Measurements from ENCODE around the gene BCL6B.

DNA sequence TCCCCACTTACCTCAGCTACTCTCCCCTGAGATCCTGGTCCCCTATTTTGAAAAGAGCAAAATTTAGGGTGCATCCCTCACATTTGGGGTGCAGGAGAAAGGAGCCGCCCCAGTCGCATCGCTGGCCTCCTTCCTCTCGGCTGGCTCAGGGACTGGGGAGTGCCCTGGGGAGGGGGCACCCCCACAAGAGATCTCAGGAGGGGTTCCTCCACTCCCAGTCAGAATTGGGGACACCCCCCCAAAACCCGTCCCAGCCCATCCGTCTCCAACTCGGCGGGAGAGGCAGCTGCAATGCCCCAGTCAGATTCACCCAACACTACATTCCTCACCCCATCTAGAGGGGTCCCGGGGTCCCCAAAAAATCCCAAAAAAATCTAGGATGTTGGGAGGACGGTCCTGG is 3.5 kb upstream of the BCL6B start:
- TF ChIP-seq, protein P1, sequence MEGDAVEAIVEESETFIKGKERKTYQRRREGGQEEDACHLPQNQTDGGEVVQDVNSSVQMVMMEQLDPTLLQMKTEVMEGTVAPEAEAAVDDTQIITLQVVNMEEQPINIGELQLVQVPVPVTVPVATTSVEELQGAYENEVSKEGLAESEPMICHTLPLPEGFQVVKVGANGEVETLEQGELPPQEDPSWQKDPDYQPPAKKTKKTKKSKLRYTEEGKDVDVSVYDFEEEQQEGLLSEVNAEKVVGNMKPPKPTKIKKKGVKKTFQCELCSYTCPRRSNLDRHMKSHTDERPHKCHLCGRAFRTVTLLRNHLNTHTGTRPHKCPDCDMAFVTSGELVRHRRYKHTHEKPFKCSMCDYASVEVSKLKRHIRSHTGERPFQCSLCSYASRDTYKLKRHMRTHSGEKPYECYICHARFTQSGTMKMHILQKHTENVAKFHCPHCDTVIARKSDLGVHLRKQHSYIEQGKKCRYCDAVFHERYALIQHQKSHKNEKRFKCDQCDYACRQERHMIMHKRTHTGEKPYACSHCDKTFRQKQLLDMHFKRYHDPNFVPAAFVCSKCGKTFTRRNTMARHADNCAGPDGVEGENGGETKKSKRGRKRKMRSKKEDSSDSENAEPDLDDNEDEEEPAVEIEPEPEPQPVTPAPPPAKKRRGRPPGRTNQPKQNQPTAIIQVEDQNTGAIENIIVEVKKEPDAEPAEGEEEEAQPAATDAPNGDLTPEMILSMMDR (conservative IDR thresholded peaks at IDR 0.05; ENCODE audit: low read length): no peak
- no peak for TF ChIP-seq EZH2phosphoT487 (IDR thresholded peaks at IDR 0.05; ENCODE audit: borderline replicate concordance)
